Natural killer cell treated with Interleukin-12 subunit alpha and Interleukin-12 subunit beta and Interleukin-15 and Interleukin-18, amount 100 ng/mL, for 72 hours (primary cell): ENCODE measurements around the gene HPCAL1. TPM values are rescaled to one million over a fixed set of nuclear protein-coding genes. Genes with fewer than 3 reads are reported as not detected.
"Not testable (repeated sequence)": the region's sequence is repeated elsewhere in the genome, so short reads cannot be mapped to it uniquely, and the experiment has no call there.

ENCODE experiments used
- ATAC-seq, 2 donors: fragments of 150-1000 bp; cut with Tn5 transposase in 1 of 2; sonication (Bioruptor Pico), chemical (Tn5 transposase) in 1 of 2; 2 replicates each; pipeline ENCODE4 v1.10.0; 2021
- DNase-seq: peaks from one replicate; pipeline ENCODE4 v3.0.0; 2022; ENCODE audit warnings: low spot score
- H3K27ac Mint-ChIP-seq, 2 donors: 1 replicate in 1 of 2; 2 replicates in 1 of 2; pipeline ENCODE4 v1.8.0; 2022; ENCODE audit warnings: mixed read lengths in 2 of 2, mild to moderate bottlenecking in 1 of 2, moderate library complexity in 1 of 2
- H3K27me3 Mint-ChIP-seq, 2 donors: 1 replicate in 1 of 2; 2 replicates in 1 of 2; pipeline ENCODE4 v1.8.0; 2022; ENCODE audit warnings: mixed read lengths in 2 of 2
- H3K36me3 Mint-ChIP-seq: one replicate; pipeline ENCODE4 v1.8.0; 2022; ENCODE audit warnings: mixed read lengths
- H3K4me1 Mint-ChIP-seq, 2 donors: 1 replicate in 1 of 2; 2 replicates in 1 of 2; pipeline ENCODE4 v1.8.0; 2022; ENCODE audit warnings: low read depth in 2 of 2, mixed read lengths in 2 of 2, mild to moderate bottlenecking in 1 of 2
- H3K4me3 Mint-ChIP-seq: one replicate; pipeline ENCODE4 v1.8.0; 2022; ENCODE audit warnings: mixed read lengths
- H3K9me3 Mint-ChIP-seq: 2 replicates; pipeline ENCODE4 v1.8.0; 2022; ENCODE audit warnings: mixed read lengths
- total RNA-seq, 2 donors: library from RNA; stranded (reverse); gene quantifications; one replicate each; pipeline ENCODE4 v1.2.3, GENCODE V29; 2022

Gene HPCAL1
- total RNA-seq, 2 donors from 2014 or later, result 13.8 to 19.0 TPM

DNA sequence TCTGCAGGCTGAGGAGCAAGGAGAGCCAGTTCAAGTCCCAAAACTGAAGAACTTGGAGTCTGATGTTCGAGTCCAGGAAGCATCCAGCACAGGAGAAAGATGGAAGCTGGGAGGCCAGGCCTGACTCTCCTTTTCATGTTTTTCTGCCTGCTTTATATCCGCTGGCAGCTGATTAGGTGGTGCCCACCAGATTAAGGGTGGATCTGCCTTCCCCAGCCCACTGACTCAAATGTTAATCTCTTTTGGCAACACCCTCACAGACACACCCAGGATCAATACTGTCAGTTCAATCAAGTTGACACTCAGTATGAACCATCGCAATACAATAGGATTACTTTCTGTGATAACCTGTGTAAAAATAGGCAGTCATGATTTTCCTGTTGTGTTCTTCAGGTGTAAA, 154.5 kb downstream of the HPCAL1 start:
- H3K9me3 Mint-ChIP-seq, H3K27ac Mint-ChIP-seq, H3K4me1 Mint-ChIP-seq, DNase-seq, ATAC-seq, H3K4me3 Mint-ChIP-seq, H3K36me3 Mint-ChIP-seq: not testable (repeated sequence)
- peaks cover 12 to 13% of the 10 kb centered on the region in 2 donors for H3K27me3 Mint-ChIP-seq

DNA sequence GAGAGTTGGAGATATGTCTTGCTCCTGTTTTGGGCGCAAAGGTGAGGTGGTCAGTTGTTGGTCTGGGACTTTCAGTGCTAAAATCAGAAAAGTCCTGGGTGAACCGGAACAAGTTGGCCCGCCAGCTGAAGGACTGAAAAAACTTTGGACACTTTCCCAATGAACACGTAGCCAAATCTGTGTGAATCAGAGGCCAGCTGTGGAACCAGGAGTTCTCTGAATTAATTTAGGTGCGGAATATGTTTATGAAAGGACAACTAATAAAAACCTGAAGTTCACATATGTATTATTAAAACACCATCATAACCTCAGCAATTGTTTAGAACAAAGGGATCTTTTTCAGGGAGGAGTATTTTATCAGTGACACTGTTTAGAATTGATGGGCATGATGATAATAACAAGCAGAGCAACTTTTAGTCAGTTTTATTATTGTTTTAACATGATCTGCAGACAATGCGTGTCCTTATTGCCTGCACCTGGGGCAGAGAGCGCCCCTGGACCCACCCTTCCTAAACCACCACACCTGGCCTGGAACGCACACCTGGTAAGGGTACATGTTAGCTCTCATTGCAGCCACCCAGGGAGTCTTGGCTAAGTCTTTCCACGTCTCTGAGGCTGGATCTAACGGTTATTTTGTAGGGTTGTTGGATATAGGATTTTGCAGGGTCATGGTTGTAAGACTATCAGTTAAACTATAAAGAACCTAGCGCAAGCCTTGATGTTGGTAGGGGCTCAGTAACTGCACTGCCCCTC, 155.3 kb downstream of the HPCAL1 start:
- peaks cover 0 to 3% of the 10 kb centered on the region in 2 donors for H3K4me1 Mint-ChIP-seq
- H3K27me3 Mint-ChIP-seq, result peaks cover 12 to 18% of the 10 kb centered on the region in 2 donors
- no peaks in the 10 kb centered on the region for H3K36me3 Mint-ChIP-seq
- DNase-seq (no peak), ATAC-seq (no peak)
- H3K9me3 Mint-ChIP-seq, result no peaks in the 10 kb centered on the region
- no peak overlapping the region for H3K27ac Mint-ChIP-seq
- no peak overlapping the region for H3K4me3 Mint-ChIP-seq

DNA sequence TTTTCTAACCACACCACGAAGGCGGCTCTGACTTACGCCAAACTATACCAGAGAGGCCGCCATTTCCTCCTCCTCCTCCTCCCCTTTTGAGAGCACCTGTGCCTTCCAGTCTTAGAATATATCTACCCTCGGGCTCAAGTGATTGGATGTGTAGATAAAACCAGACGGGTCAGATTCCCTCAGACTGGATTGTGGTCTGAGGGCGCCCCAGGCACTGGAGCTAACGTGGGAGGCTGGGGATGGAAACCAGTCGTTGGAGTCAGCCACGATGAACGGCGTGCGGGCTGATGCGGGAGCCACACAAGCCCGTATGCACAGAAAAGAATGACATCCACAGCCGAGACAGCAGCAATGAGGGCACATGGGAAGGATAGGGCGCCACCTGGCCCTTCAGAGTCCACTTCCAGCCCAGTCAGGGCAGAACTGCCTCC, 157.7 kb downstream of the HPCAL1 start:
- Mint-ChIP-seq H3K36me3 (no peaks in the 10 kb centered on the region), H3K27me3 (peaks cover 12 to 18% of the 10 kb centered on the region in 2 donors), H3K9me3 (no peaks in the 10 kb centered on the region), H3K27ac (no peak overlapping the region), H3K4me1 (peaks cover 0 to 3% of the 10 kb centered on the region in 2 donors), H3K4me3 (no peak overlapping the region)
- no peak for ATAC-seq
- DNase-seq, result no peak

DNA sequence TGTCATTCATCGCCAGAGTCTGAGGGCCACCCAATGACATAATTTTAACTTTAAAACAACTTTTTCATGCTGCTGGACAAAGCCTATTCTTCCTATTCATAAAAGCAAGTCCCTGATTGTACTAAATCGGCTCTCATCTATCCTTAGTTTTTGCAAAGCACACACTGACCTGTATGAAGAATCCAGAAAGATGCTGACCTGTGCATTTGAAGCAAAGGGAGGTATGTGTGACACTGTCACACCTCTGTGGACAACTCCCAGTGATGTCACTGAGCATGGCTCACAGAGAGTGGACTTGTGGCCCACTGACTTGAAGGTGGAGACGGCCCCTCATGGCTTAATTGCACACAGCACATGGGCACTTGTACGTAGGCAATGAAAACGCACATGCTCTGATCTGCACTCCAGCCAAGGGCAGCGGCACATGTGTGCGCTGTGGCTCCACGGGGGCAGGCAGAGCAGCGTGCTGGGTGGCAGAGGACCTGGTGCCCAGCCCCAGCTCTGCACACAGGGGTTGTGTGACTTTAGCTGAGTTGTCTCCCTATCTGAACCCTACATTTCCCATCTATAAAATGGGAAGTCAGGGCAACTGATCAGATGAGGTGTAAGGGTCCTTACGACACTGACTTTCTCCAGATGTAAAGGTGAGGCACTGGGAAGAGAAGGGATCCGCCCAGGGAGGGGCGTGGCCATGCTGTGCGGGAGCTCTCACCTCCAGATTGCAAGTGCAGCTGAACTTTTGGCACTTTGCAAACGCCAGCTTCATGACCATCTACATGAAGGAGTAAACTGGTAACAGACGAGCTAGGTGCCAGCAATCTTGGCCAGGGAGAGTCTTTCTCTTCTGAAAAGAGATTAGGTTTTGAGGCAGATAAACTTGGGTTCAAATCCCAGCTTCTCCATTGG, 159.7 kb downstream of the HPCAL1 start:
- no peak overlapping the region for H3K4me3 Mint-ChIP-seq
- ATAC-seq (no peak), DNase-seq (no peak)

DNA sequence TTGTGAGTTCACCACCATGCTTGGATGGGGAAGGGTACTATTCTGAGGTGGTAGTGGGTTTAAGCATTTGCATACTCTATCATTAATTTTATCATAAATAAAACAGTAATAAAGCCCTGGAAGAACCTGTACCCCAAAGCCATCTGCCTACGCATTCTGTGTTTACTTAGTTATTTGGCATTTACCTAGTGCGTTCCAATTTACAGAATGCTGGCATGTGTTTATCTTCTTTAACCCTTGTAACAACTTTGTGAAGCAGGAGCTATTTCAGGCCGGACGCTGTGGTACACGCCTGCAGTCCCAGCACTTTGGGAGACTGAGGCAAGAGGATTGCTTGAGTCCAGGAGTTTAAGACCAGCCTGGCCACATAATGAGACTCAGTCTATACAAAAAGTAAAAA, 163.2 kb downstream of the HPCAL1 start:
- no peak for ATAC-seq
- no peak for DNase-seq
- Mint-ChIP-seq H3K27me3 (peaks cover 0 to 7% of the 10 kb centered on the region in 2 donors), H3K4me3 (no peak overlapping the region), H3K4me1 (no peaks in the 10 kb centered on the region), H3K36me3 (no peaks in the 10 kb centered on the region), H3K27ac (no peak overlapping the region), H3K9me3 (no peaks in the 10 kb centered on the region)

More for the DNA sequence above, 159.7 kb downstream of the HPCAL1 start:
- peaks cover 12 to 18% of the 10 kb centered on the region in 2 donors for H3K27me3 Mint-ChIP-seq
- H3K9me3 Mint-ChIP-seq, result no peaks in the 10 kb centered on the region
- no peaks in the 10 kb centered on the region for H3K36me3 Mint-ChIP-seq
- H3K4me1 Mint-ChIP-seq, result peaks cover 0 to 3% of the 10 kb centered on the region in 2 donors
- no peak overlapping the region for H3K27ac Mint-ChIP-seq

DNA sequence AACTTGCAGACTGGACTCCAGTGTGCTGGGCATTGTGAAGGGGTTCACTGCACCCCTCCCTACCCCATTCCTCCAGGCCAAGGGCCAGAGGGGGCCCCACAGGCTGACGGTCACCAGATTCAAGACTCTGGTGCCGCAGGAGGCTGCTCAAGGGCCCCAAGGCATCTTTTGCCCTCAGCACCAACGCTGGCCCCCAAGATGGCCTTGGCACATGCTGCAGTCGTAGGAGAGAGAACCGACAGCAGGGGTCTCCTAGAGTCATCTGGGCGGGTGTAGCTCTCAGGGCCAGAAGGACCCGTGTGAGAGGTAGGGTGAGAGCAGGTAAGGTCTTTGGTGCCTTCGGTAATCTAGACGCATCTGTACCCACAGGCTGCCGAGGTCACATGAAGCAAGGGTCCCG, 164.1 kb downstream of the HPCAL1 start:
- Mint-ChIP-seq H3K27me3 (peaks cover 0 to 7% of the 10 kb centered on the region in 2 donors), H3K27ac (no peak overlapping the region), H3K4me1 (no peaks in the 10 kb centered on the region), H3K36me3 (no peaks in the 10 kb centered on the region), H3K9me3 (no peaks in the 10 kb centered on the region), H3K4me3 (no peak overlapping the region)
- ATAC-seq (no peak), DNase-seq (no peak)

DNA sequence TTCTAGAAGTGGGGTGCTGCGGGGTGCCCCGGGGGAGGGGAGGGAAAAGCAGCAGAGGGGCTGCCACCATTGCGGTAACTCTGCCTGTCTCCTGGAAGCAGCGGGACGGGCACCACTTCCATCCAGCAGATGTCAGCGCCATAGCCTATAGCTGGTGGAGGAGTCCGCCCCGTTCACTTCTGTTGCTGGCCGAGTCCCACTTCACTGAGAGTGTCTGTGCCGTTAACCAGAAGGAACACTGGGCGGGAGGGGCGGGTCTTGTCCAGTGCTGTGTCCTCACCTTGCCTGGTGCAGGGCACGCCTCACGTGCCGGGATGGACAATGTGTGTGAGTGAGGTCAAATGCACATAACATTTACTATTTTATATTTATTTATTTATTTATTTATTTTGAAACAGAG, 164.7 kb downstream of the HPCAL1 start:
- Mint-ChIP-seq H3K4me3 (no peak overlapping the region), H3K9me3 (no peaks in the 10 kb centered on the region), H3K4me1 (no peaks in the 10 kb centered on the region), H3K36me3 (no peaks in the 10 kb centered on the region), H3K27me3 (peaks cover 0 to 3% of the 10 kb centered on the region in 2 donors), H3K27ac (no peak overlapping the region)
- DNase-seq (no peak), ATAC-seq (no peak)

DNA sequence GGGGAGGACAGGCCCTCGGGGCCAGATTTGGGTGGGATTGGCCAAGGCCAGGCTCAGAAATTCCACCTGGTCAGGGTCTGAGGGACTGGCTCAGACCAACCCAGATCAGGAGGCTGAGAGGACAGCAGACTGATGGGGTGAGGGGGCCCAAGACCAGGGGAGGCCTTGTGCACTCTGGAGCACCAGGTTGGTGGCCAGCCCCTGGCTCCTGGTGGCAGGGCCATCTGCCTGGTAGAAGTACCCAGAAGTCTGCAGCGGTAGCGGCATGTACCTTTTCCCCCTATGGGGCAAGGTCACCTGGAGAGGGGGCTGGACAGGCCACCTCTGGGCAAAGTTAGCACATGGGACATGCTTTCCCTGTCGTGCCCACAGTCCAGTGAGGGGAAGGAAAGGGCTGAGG, 166.6 kb downstream of the HPCAL1 start:
- no peaks in the 10 kb centered on the region for H3K27me3 Mint-ChIP-seq

DNA sequence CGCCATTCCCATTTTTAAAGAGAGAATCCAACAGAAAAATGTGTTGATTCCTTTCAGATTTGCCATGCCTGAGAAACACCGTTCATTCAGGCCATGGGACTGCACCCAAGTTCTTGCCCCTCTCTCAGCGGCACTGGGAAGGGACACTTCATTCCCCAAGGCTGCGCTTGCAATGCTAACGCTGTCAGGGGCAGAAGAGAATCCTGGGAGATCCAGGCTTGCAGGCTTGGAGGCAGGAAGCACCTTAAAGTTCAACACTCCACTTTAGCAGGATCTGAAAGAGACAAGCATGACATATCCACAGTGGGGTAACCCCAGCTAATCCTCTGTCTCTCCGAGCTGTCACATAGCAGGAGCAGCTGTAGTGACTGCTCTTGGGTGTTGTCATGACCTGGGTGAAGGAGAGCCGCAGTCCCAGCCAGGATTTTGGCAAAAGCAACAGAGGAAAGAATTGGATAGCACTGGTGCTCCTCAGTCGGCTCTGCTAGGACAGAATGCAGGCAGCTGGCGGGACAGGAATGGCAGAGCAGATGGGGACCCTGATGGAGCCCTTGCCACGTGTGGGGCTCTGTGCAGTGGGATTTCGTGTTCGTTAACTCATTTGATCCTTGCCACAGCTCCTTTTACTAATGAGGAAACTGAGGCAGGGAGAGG, 167.4 kb downstream of the HPCAL1 start:
- H3K4me3 Mint-ChIP-seq, result no peak overlapping the region
- no peak for ATAC-seq
- no peaks in the 10 kb centered on the region for H3K9me3 Mint-ChIP-seq
- H3K27me3 Mint-ChIP-seq, result no peaks in the 10 kb centered on the region
- H3K27ac Mint-ChIP-seq, result no peak overlapping the region
- H3K36me3 Mint-ChIP-seq, result no peaks in the 10 kb centered on the region
- no peak for DNase-seq
- no peaks in the 10 kb centered on the region for H3K4me1 Mint-ChIP-seq

More for the DNA sequence above, 166.6 kb downstream of the HPCAL1 start:
- Mint-ChIP-seq H3K27ac (no peak overlapping the region), H3K4me3 (no peak overlapping the region), H3K9me3 (no peaks in the 10 kb centered on the region), H3K36me3 (no peaks in the 10 kb centered on the region), H3K4me1 (no peaks in the 10 kb centered on the region)
- ATAC-seq (no peak), DNase-seq (no peak)

DNA sequence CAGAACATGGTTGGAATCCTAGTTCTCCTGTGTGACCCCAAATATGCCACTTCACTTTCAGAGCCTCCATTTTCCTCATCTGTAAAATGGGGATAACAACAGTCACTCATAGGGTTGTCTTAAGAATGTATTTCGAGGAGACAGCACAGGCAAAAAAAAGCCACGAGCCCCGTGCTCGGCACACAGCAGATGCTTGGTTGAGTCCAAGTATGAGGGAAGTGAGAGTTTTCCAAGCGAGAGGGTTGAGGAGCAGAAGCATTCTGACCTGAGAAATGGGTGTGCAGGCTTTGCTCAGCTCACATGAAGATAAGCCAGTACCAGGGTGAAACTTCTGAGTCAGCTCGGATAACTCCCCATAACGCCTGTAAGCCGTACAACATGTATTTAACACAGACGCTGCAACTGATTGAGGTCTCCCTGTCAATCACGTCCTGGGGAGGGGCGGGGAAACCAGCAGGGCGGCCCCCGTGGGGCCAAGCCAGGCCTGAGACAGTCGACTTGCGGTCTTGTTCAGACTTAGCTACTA, 168.4 kb downstream of the HPCAL1 start:
- Mint-ChIP-seq H3K4me3 (no peak overlapping the region), H3K36me3 (no peaks in the 10 kb centered on the region)

DNA sequence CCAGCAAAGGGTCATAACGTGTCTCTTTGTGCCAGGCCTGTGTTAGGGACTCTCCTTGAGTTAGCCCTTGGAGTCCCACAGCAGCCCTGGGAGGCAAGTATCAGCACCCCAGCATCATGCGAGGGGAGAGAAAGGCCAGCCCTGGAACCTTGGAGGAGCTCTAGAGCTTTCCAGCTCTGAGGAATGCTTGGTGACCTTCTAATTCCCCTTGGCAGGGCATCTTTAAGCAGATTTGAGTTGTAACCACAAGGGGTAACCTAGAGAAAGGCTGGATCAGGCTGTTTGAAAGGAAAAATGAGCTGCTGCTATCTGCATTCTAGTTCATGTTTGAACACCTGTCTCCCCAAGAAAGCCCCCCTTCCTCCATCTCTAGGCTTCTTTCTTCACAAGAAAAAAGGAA, 169.3 kb downstream of the HPCAL1 start:
- Mint-ChIP-seq H3K4me1 (peaks cover 0 to 2% of the 10 kb centered on the region in 2 donors), H3K27ac (no peak overlapping the region), H3K36me3 (no peaks in the 10 kb centered on the region), H3K27me3 (no peaks in the 10 kb centered on the region), H3K4me3 (no peak overlapping the region), H3K9me3 (no peaks in the 10 kb centered on the region)
- DNase-seq (no peak), ATAC-seq (no peak)

More for the DNA sequence above, 168.4 kb downstream of the HPCAL1 start:
- H3K9me3 Mint-ChIP-seq, result no peaks in the 10 kb centered on the region
- no peak for DNase-seq
- H3K27ac Mint-ChIP-seq, result no peak overlapping the region
- ATAC-seq, result no peak
- H3K4me1 Mint-ChIP-seq, result no peaks in the 10 kb centered on the region
- no peaks in the 10 kb centered on the region for H3K27me3 Mint-ChIP-seq

DNA sequence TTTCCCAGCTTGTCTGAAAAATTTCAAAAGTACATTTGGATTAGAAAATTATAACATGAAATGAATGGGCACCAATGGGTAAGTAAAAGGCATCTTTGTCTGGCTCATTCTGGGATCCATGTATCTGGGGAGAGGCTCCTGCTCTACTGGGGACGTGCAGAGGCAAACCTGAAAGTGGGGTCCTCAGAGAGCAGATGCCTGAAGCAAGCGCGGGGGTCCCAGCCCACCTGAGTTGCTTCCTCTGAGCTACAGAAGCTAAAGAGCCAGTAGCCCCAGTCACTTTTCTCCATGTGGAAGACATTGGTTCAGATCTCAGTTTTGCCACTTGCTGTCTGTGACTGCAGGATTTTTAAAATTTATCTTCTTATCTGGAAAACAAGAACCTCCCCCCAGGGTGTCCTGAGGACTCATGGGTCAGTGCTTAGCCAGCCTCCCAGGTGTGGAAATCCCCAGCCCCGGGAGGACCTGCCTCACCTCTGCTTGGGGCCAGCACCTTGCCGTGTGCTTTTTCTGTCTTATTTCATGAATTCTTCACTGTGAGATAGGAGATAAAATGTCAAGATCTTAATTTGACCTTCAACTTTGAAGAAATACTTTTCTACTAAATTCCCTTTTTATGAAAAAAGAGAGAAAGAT, 170.5 kb downstream of the HPCAL1 start:
- H3K4me1 Mint-ChIP-seq, result peaks cover 0 to 6% of the 10 kb centered on the region in 2 donors

DNA sequence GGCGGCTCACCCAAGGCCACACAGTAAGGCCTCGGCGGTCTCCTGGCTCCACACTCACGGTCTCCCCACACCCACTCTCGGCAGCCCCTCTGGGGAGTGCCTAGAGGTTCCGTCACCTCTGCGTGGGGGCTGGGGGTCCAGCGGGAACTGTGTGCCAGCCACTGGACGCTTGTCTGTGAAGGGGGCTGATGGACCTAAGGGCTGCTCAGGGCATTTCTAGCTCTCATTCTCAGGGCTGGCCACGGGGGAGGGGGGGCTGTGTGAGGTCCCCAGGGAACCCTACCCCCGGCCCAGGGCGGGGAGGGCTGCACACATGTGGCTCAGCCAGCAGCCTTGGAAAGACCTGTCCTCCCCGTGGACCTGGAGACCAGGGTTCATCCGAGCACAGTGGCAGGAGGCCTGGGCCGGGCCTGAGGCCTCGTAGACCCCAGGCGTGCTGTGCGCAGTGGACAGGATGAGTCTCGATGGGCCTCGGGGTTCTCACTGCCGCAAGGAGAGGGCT, 172.6 kb downstream of the HPCAL1 start:
- Mint-ChIP-seq H3K4me3 (no peak overlapping the region), H3K27me3 (no peaks in the 10 kb centered on the region), H3K36me3 (no peaks in the 10 kb centered on the region), H3K9me3 (no peaks in the 10 kb centered on the region), H3K27ac (no peak overlapping the region), H3K4me1 (peaks cover under 1 to 6% of the 10 kb centered on the region in 2 donors)
- ATAC-seq, result no peak
- DNase-seq, result no peak

More for the DNA sequence above, 170.5 kb downstream of the HPCAL1 start:
- no peaks in the 10 kb centered on the region for H3K9me3 Mint-ChIP-seq
- H3K36me3 Mint-ChIP-seq, result no peaks in the 10 kb centered on the region
- ATAC-seq, result no peak
- H3K4me3 Mint-ChIP-seq, result no peak overlapping the region
- H3K27me3 Mint-ChIP-seq, result no peaks in the 10 kb centered on the region
- DNase-seq, result no peak
- no peak overlapping the region for H3K27ac Mint-ChIP-seq
